Central memory CD8-positive, alpha-beta T cell (primary cell): ENCODE measurements around the gene KRTDAP.

Source experiments
- ATAC-seq: fragments of 150-1000 bp; cut with Tn5 transposase; replicated peaks from 2 replicates; pipeline ENCODE4 v1.10.0; 2022; ENCODE audit warnings: mild to moderate bottlenecking, moderate FRiP score, moderate number of reproducible peaks; ENCODE audit not compliant: poor library complexity, severe bottlenecking; ENCODE audit errors: extremely low read depth
- DNase-seq, 2 donors: peaks; one replicate each; pipeline ENCODE4 v3.0.0; 2021; ENCODE audit warnings: low spot score in 2 of 2
- H3K27ac Mint-ChIP-seq: one replicate; pipeline ENCODE4 v1.8.0; 2022; ENCODE audit warnings: low read depth, mild to moderate bottlenecking, moderate library complexity, mixed read lengths
- H3K27me3 Mint-ChIP-seq: one replicate; pipeline ENCODE4 v1.8.0; 2022; ENCODE audit warnings: mixed read lengths
- H3K36me3 Mint-ChIP-seq: one replicate; pipeline ENCODE4 v1.8.0; 2022; ENCODE audit warnings: mild to moderate bottlenecking, moderate library complexity, mixed read lengths; ENCODE audit not compliant: insufficient read depth
- H3K4me1 Mint-ChIP-seq: one replicate; pipeline ENCODE4 v1.8.0; 2022; ENCODE audit warnings: mixed read lengths
- H3K4me3 Mint-ChIP-seq: one replicate; pipeline ENCODE4 v1.8.0; 2022; ENCODE audit warnings: mild to moderate bottlenecking, moderate library complexity, mixed read lengths
- H3K9me3 Mint-ChIP-seq: one replicate; pipeline ENCODE4 v1.8.0; 2022; ENCODE audit warnings: mixed read lengths

Gene KRTDAP

GRCh38 chr19:35522745-35523327 lies 32.6 kb upstream of the KRTDAP start:
- H3K9me3 Mint-ChIP-seq = no peaks in the 10 kb centered on the region
- no peak for DNase-seq
- ATAC-seq = no peak
- no peaks in the 10 kb centered on the region for H3K36me3 Mint-ChIP-seq
- H3K4me1 Mint-ChIP-seq = no peaks in the 10 kb centered on the region
- H3K27ac Mint-ChIP-seq = no peak overlapping the region
- no peak overlapping the region for H3K4me3 Mint-ChIP-seq
- H3K27me3 Mint-ChIP-seq = peaks cover 43% of the 10 kb centered on the region

DNA sequence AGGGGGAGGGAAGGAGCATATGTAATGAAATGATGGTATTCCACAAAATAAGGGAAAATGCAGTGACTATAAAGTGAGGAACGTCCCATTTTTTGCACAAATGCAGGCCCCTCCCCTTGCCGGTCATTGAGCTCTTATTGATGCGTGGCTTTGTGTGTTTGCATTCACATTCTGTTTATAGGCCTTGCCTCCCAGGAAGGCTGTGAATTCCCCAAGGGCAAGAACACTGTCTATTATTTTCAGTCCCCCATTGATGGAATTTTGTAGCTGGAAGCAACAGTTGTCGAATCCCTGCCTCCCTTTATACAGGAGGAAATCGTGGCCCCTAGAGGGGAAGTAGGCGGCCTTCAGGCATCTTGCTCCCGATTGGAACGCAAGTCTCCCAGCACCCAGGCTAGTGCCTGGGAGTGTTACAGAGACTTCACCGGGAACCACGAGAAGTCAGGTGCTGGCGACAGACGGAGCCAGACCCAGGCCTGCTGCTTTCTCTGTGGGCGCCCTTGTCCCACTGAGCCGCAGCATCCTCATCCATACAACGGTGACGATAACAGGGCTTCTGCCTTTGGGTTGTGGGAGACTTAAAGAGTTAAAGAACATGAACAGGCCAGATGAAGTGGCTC lies 31.0 kb upstream of the KRTDAP start:
- ATAC-seq (no peak), DNase-seq (no peak)
- Mint-ChIP-seq H3K9me3 (no peaks in the 10 kb centered on the region), H3K27ac (no peak overlapping the region), H3K4me3 (no peak overlapping the region), H3K36me3 (no peaks in the 10 kb centered on the region), H3K27me3 (peaks cover 35% of the 10 kb centered on the region), H3K4me1 (no peaks in the 10 kb centered on the region)

- no peaks in the 10 kb centered on the region for H3K36me3 Mint-ChIP-seq
- H3K4me1 Mint-ChIP-seq = no peaks in the 10 kb centered on the region
- H3K27ac Mint-ChIP-seq = no peak overlapping the region
- H3K9me3 Mint-ChIP-seq = no peaks in the 10 kb centered on the region
- H3K4me3 Mint-ChIP-seq = no peak overlapping the region
- peaks cover 29% of the 10 kb centered on the region for H3K27me3 Mint-ChIP-seq
- no peak for ATAC-seq
- no peak for DNase-seq
Observed at GRCh38 chr19:35519291-35519690, 29.0 kb upstream of the KRTDAP start.

DNA sequence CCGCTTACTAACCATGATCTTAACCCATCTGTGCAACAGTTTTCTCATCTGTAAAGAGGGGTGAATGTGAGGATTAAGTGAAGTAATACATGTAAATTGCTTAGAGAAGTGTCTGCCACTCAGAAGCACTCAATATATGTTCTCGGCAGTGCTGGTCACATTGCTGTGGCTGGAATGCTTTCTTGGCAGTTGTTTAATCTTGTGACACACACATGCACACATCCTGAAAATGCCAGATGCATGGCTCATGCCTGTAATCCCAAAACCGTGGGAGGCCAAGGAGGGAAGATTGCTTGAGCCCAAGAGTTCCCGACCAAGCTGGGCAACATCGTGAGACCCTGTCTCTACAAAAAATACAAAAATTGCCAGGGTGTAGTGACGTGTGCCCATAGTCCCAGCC lies 28.0 kb upstream of the KRTDAP start:
- Mint-ChIP-seq H3K9me3 (no peaks in the 10 kb centered on the region), H3K4me1 (no peaks in the 10 kb centered on the region), H3K27me3 (peaks cover 30% of the 10 kb centered on the region), H3K4me3 (no peak overlapping the region), H3K36me3 (no peaks in the 10 kb centered on the region), H3K27ac (no peak overlapping the region)
- DNase-seq (no peak), ATAC-seq (no peak)

DNA sequence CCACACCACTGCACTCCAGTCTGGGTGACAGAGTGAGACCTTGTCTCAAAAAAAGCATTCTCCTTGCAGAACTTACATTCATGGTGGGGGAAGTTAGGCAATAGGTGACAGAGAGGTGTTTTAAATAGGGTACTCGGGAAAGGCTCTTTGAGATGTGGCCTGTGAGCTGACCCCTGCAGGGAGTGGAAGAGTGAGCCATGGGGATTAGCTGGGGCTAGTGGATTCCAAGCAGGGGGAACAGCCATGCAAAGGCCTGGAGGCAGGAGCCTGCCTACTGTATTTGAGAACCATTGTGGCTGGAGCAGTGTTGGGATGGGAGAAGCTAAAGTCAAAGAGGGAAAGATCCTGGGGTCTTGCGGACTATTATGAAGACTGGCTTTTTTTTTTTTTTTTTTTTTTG lies 27.1 kb upstream of the KRTDAP start:
- no peak for DNase-seq
- H3K9me3 Mint-ChIP-seq = no peaks in the 10 kb centered on the region
- ATAC-seq = no peak
- no peaks in the 10 kb centered on the region for H3K4me1 Mint-ChIP-seq
- H3K27ac Mint-ChIP-seq = no peak overlapping the region
- H3K36me3 Mint-ChIP-seq = no peaks in the 10 kb centered on the region
- peaks cover 39% of the 10 kb centered on the region for H3K27me3 Mint-ChIP-seq
- H3K4me3 Mint-ChIP-seq = no peak overlapping the region

GRCh38 chr19:35516310-35516709 lies 26.0 kb upstream of the KRTDAP start:
- Mint-ChIP-seq H3K9me3 (no peaks in the 10 kb centered on the region), H3K4me1 (no peaks in the 10 kb centered on the region), H3K27me3 (peaks cover 47% of the 10 kb centered on the region), H3K4me3 (no peak overlapping the region), H3K36me3 (no peaks in the 10 kb centered on the region), H3K27ac (no peak overlapping the region)
- ATAC-seq (no peak), DNase-seq (no peak)

DNA sequence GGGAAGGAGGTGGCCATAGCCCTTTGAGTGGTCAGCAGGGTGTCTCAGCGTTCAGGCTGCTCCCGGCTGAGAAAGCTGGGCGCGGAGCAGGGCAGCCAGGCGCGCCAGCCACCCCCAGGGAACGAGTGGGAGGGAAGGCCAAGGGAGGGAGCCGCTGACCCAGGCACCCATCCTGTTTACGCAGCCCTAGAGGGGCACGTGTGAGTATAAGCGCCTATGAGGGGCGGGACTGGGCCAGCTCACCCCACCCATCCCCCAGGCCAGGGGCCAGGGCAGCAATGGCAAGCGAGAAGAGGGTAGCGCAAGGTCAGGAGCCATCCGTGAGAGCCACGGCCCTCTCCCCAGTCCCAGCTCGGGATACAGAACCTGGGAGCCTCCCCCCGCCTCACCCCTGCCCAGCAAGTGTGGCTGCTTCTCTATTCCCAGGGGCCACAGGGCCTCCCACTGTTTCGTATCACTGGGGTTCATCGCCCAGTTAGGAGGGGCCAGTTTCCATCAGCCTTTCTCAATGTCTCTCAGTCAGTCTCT lies 24.1 kb upstream of the KRTDAP start:
- Mint-ChIP-seq H3K9me3 (no peaks in the 10 kb centered on the region), H3K27me3 (peaks cover 42% of the 10 kb centered on the region), H3K36me3 (peaks cover 3% of the 10 kb centered on the region), H3K4me1 (peaks cover 11% of the 10 kb centered on the region), H3K27ac (no peak overlapping the region), H3K4me3 (no peak overlapping the region)
- no peak for ATAC-seq
- no peak for DNase-seq

- no peaks in the 10 kb centered on the region for H3K9me3 Mint-ChIP-seq
- peaks cover 4% of the 10 kb centered on the region for H3K36me3 Mint-ChIP-seq
- peaks cover 15% of the 10 kb centered on the region for H3K4me1 Mint-ChIP-seq
- H3K4me3 Mint-ChIP-seq = no peak within 1 kb of the TSS
- ATAC-seq (no peak), DNase-seq (no peak)
- H3K27ac Mint-ChIP-seq = no peak within 1 kb of the TSS
- H3K27me3 Mint-ChIP-seq = peaks cover 38% of the 10 kb centered on the region
Observed at GRCh38 chr19:35513628-35514281, 23.5 kb upstream of the KRTDAP start, which contains the start of gene DMKN. Gene DMKN (minus strand): TSS chr19:35513649. CDS start chr19:35513475, 174 bp downstream.

DNA sequence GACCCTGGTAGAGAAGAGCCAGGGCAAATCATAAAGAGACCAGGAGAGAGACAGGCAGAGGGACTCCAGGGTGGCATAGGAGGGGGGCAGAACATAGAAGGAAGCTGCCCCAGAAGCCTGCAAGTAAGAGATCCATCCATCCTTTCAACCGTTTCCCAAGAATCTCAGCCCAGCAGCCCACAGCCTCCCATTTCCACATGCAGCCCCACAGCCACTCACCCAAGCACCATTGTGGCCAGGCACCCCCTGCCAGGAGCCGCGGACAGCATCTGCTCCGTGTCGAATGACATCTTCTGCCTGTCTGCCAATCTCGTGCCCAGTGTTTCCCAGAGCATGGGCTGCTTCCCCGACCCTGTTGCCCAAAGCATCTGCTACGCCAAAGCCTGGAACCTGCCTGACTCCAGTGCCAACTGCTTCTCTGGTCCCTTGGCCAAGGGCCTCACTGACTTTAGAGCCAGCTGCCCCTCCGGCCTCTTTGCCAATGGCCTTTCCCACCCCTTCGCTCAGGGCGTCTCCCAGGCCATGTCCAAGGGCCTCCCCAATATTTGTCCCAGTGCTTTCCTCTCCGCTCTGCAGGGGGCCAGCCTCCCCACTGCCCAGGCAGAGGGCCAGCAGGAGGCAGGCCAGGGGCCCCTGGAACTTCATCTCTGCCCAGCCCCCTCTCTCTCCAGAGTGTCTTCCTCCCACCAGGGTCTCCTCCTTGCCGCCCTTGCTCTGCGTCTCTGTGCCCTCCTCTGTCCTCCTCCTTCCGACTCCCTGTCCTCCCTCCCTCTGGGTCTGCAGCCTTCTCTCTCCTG lies 22.8 kb upstream of the KRTDAP start:
- Mint-ChIP-seq H3K9me3 (no peaks in the 10 kb centered on the region), H3K27me3 (peaks cover 39% of the 10 kb centered on the region), H3K4me3 (no peak overlapping the region)

DNA sequence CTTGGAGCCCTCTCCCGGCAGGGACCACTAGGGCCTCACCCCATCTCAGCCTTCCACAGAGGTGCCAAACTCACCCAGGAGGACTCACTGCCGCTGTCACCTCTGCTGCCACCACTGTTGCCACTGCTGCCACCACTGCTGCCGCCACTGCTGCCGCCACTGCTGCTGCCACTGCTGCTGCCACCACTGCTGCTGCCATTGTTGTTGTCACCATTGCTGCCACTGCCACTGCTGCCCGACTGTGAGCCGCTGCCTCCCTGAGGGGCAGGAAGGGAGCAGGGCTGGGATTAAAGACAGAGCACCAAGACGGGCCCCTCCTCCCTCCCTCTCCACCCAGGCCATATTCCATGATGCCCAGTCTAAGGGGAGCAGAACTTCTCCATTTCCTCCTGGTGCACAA lies 21.1 kb upstream of the KRTDAP start:
- H3K36me3 Mint-ChIP-seq = peaks cover 4% of the 10 kb centered on the region
- peaks cover 15% of the 10 kb centered on the region for H3K4me1 Mint-ChIP-seq
- no peak overlapping the region for H3K27ac Mint-ChIP-seq
- peak overlapping the region; percentile 29 for H3K4me3 Mint-ChIP-seq
- ATAC-seq (no peak), DNase-seq (no peak)
- no peaks in the 10 kb centered on the region for H3K9me3 Mint-ChIP-seq
- peaks cover 43% of the 10 kb centered on the region for H3K27me3 Mint-ChIP-seq

More for the DNA sequence above, 22.8 kb upstream of the KRTDAP start:
- H3K36me3 Mint-ChIP-seq = peaks cover 4% of the 10 kb centered on the region
- no peak overlapping the region for H3K27ac Mint-ChIP-seq
- no peak for DNase-seq
- no peak for ATAC-seq
- peaks cover 15% of the 10 kb centered on the region for H3K4me1 Mint-ChIP-seq

- DNase-seq = no peak
- H3K4me1 Mint-ChIP-seq = peaks cover 15% of the 10 kb centered on the region
- H3K9me3 Mint-ChIP-seq = no peaks in the 10 kb centered on the region
- H3K27ac Mint-ChIP-seq = no peak overlapping the region
- no peak for ATAC-seq
- peaks cover 4% of the 10 kb centered on the region for H3K36me3 Mint-ChIP-seq
- H3K4me3 Mint-ChIP-seq = peak overlapping the region; percentile 80
- peaks cover 43% of the 10 kb centered on the region for H3K27me3 Mint-ChIP-seq
Observed at GRCh38 chr19:35510626-35510964, 20.3 kb upstream of the KRTDAP start.

- ATAC-seq (peak; percentile 62), DNase-seq (peak; percentile 45 to 70)
- Mint-ChIP-seq H3K4me3 (peak overlapping the region; percentile 80), H3K27me3 (peaks cover 43% of the 10 kb centered on the region), H3K27ac (no peak overlapping the region), H3K36me3 (peaks cover 4% of the 10 kb centered on the region), H3K9me3 (no peaks in the 10 kb centered on the region), H3K4me1 (peaks cover 15% of the 10 kb centered on the region)
Observed at GRCh38 chr19:35509861-35510625, 19.8 kb upstream of the KRTDAP start.
